Activated CD4-positive, alpha-beta T cell treated with anti-CD3 and anti-CD28 coated beads, Interleukin-2, amount 50 U/mL, for 16 hours (primary cell): ENCODE data around the gene LPO.

Experiments
- DNase-seq: peaks from one replicate; pipeline ENCODE4 v3.0.0-alpha.2; 2020

Gene LPO

GRCh38 chr17:58264407-58265103 is 26.2 kb downstream of the LPO start:
- no peak for DNase-seq

GRCh38 chr17:58265271-58265670 is 26.9 kb downstream of the LPO start:
- DNase-seq, result no peak

- no peak for DNase-seq
These were observed 27.8 kb downstream of the LPO start for GRCh38 chr17:58265902-58266875.

- DNase-seq, result no peak
These were observed 29.3 kb downstream of the LPO start for GRCh38 chr17:58267347-58268324.

- DNase-seq, result no peak
These were observed 29.9 kb downstream of the LPO start for GRCh38 chr17:58268326-58268725.

GRCh38 chr17:58268774-58269556 is 30.6 kb downstream of the LPO start:
- DNase-seq, result no peak

GRCh38 chr17:58269557-58270291 is 31.3 kb downstream of the LPO start:
- DNase-seq, result no peak

- DNase-seq, result no peak
These were observed 32.3 kb downstream of the LPO start for GRCh38 chr17:58270476-58271215.

GRCh38 chr17:58271216-58271931 is 33.0 kb downstream of the LPO start:
- DNase-seq, result no peak

- DNase-seq, result no peak
These were observed 34.2 kb downstream of the LPO start for GRCh38 chr17:58272367-58273280.

GRCh38 chr17:58273453-58274104 is 35.2 kb downstream of the LPO start:
- peak; percentile 15 for DNase-seq

GRCh38 chr17:58275417-58275816 is 37.0 kb downstream of the LPO start:
- DNase-seq, result no peak

GRCh38 chr17:58276423-58276822 is 38.0 kb downstream of the LPO start:
- no peak for DNase-seq

GRCh38 chr17:58277107-58277801 is 38.9 kb downstream of the LPO start:
- peak; percentile 38 for DNase-seq

- no peak for DNase-seq
These were observed 39.6 kb downstream of the LPO start for GRCh38 chr17:58277802-58278595.

- no peak for DNase-seq
These were observed 40.3 kb downstream of the LPO start for GRCh38 chr17:58278661-58279015.
